HepG2 (cell line): ENCODE measurements around the gene MTHFD1L. TPM values are rescaled to one million over a fixed set of nuclear protein-coding genes. Genes with fewer than 3 reads are reported as not detected.
A peak's percentile ranks its signal among the peaks of the same experiment; 100 is the strongest.

Experiments used
- ATF1 ChIP-seq: IDR thresholded peaks from 2 replicates; pipeline ENCODE4 v1.6.1; 2016; ENCODE audit warnings: mild to moderate bottlenecking, control low read depth
- ATF7 ChIP-seq, 2 experiments: fragments of 450-650 bp in 1 of 2; sonication (generic) in 1 of 2; formaldehyde crosslinking in 1 of 2; IDR thresholded peaks; 2 replicates each; pipeline versions ENCODE4 v1.4.0 to v1.6.1; 2016 to 2020; ENCODE audit warnings: antibody characterized with exemption in 1 of 2, mild to moderate bottlenecking in 1 of 2, missing genetic modification reagents in 1 of 2
- ISL2 ChIP-seq: sonication (generic); formaldehyde crosslinking; IDR thresholded peaks from 2 replicates; pipeline ENCODE4 v1.5.0; 2020; ENCODE audit warnings: missing genetic modification reagents
- NFE2 ChIP-seq: sonication (generic); formaldehyde crosslinking; IDR thresholded peaks from 2 replicates; pipeline ENCODE4 v1.4.0; 2020; ENCODE audit warnings: missing genetic modification reagents
- SIX1 ChIP-seq: sonication (generic); formaldehyde crosslinking; IDR thresholded peaks from 2 replicates; pipeline ENCODE4 v1.4.0; 2020; ENCODE audit warnings: missing genetic modification reagents, borderline replicate concordance
- SNAI1 ChIP-seq: sonication (generic); formaldehyde crosslinking; IDR thresholded peaks from 2 replicates; pipeline ENCODE4 v1.5.0; 2020; ENCODE audit warnings: mild to moderate bottlenecking, missing genetic modification reagents, borderline replicate concordance
- ZNF138 ChIP-seq: sonication (generic); formaldehyde crosslinking; IDR thresholded peaks from 2 replicates; pipeline ENCODE4 v1.5.0; 2020; ENCODE audit warnings: mild to moderate bottlenecking, low read depth, missing genetic modification reagents
- ZNF296 ChIP-seq: sonication (generic); formaldehyde crosslinking; conservative IDR thresholded peaks from 2 replicates; pipeline ENCODE4 v1.5.0; 2020; ENCODE audit warnings: mild to moderate bottlenecking, missing genetic modification reagents
- ZNF326 ChIP-seq: sonication (generic); formaldehyde crosslinking; IDR thresholded peaks from 2 replicates; pipeline ENCODE4 v1.4.0; 2020; ENCODE audit warnings: missing genetic modification reagents, borderline replicate concordance
- ZNF329 ChIP-seq: sonication (generic); formaldehyde crosslinking; IDR thresholded peaks from 2 replicates; pipeline ENCODE4 v1.9.0; 2021; ENCODE audit warnings: low read depth, mild to moderate bottlenecking, missing genetic modification reagents
- ZNF33A ChIP-seq: sonication (generic); formaldehyde crosslinking; IDR thresholded peaks from 2 replicates; pipeline ENCODE4 v1.5.1; 2020; ENCODE audit warnings: missing genetic modification reagents, mild to moderate bottlenecking, moderate library complexity, borderline replicate concordance
- ZNF432 ChIP-seq: sonication (generic); formaldehyde crosslinking; IDR thresholded peaks from 2 replicates; pipeline ENCODE4 v1.5.0; 2020; ENCODE audit warnings: missing genetic modification reagents, mild to moderate bottlenecking, borderline replicate concordance
- ZNF674 ChIP-seq: sonication (generic); formaldehyde crosslinking; IDR thresholded peaks from 2 replicates; pipeline ENCODE4 v1.5.0; 2020; ENCODE audit warnings: low read depth, mild to moderate bottlenecking, missing genetic modification reagents
- polyA plus RNA-seq, 8 experiments: library from polyadenylated mRNA; depleted of rRNA in 3 of 8; stranded (reverse) in 7 of 8; unstranded in 1 of 8; fragments of >200 nt; fragmentation: Illumina TruSeq in 4 of 8; extraction: Trizol in 4 of 8; gene quantifications; 2 replicates each; pipeline versions ENCODE4 v1.2.1 to v1.2.3, GENCODE V29; 2011 to 2016; ENCODE audit warnings: low read depth in 4 of 8, missing spikeins in 1 of 8, mixed read lengths in 1 of 8; ENCODE audit not compliant: insufficient read depth in 1 of 8
- total RNA-seq, 5 experiments: library from RNA; depleted of rRNA; stranded (reverse); fragments of >200 nt; fragmentation: Illumina TruSeq; extraction: Trizol; gene quantifications; 2 replicates each; pipeline ENCODE4 v1.2.3, GENCODE V29; 2016; ENCODE audit warnings: low read depth in 1 of 5
- TF ChIP-seq, protein P1 (sequence below): IDR thresholded peaks from 2 replicates; pipeline ENCODE4 v1.6.1; 2016
- TF ChIP-seq, protein P2 (sequence below): IDR thresholded peaks from 2 replicates; pipeline ENCODE4 v1.6.1; 2012; ENCODE audit warnings: low read depth, low read length, improper control_type of control experiment
- TF ChIP-seq, protein P3 (sequence below): sonication (generic); formaldehyde crosslinking; IDR thresholded peaks from 2 replicates; pipeline ENCODE4 v1.8.0; 2022; ENCODE audit warnings: missing genetic modification reagents, mild to moderate bottlenecking, moderate library complexity, borderline replicate concordance
- TF ChIP-seq, protein P4 (sequence below): sonication (generic); formaldehyde crosslinking; IDR thresholded peaks from 2 replicates; pipeline ENCODE4 v1.8.1; 2023; ENCODE audit warnings: missing genetic modification reagents, inconsistent platforms, borderline replicate concordance
- TF ChIP-seq, protein P5 (sequence below): sonication (generic); formaldehyde crosslinking; IDR thresholded peaks from 2 replicates; pipeline ENCODE4 v1.4.0; 2020; ENCODE audit warnings: mild to moderate bottlenecking, low read depth, missing genetic modification reagents

The MTHFD1L gene
- total and polyA plus RNA-seq, 2 of the 13 experiments (the other 11 are each of a cell fraction or from before 2014, with no cell fraction given) = 24.0 to 39.6 TPM

DNA sequence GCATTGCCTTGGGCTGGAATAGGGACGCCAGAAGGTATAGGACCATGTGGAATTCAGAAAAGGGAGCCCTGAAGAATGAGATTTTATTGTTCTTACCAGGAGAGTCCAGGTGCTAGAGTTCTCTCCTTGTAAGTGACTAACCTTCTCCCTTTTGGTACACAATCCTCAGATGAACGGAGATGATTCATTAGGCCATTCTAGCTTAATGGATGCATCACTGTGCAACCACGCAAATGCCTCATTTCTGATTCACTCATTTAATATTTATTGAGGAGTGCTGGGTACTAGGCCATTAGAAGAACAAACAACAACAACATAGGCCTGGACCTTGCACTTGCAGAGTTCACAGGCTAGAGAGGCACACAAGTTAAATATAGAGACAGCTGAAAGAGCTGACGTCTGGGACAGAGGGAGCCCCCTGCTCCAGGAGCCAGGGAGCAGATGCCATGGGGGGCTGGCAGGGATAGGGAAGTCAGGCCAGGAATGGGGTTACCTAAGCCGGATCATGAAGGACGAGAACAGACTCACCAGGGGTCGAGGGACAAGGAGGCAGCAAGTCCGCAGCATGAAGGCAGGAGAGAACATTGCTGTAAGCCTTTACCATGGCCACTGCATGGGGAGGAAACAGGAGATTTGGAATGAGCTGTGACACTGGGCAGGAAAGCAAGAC is 194.7 kb downstream of the MTHFD1L start (continued):
- TF ChIP-seq SIX1 (CRISPR knock-in tag) = no peak
- no peak for TF ChIP-seq ZNF432
- TF ChIP-seq ZNF674 (CRISPR knock-in tag) = no peak
- TF ChIP-seq ZNF296 (CRISPR knock-in tag) = no peak
- TF ChIP-seq, protein P1, sequence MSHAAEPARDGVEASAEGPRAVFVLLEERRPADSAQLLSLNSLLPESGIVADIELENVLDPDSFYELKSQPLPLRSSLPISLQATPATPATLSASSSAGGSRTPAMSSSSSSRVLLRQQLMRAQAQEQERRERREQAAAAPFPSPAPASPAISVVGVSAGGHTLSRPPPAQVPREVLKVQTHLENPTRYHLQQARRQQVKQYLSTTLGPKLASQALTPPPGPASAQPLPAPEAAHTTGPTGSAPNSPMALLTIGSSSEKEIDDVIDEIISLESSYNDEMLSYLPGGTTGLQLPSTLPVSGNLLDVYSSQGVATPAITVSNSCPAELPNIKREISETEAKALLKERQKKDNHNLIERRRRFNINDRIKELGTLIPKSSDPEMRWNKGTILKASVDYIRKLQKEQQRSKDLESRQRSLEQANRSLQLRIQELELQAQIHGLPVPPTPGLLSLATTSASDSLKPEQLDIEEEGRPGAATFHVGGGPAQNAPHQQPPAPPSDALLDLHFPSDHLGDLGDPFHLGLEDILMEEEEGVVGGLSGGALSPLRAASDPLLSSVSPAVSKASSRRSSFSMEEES (CRISPR knock-in tag) = peak; percentile 27; the same call in 1 of the 2 replicates
- TF ChIP-seq, protein P2, sequence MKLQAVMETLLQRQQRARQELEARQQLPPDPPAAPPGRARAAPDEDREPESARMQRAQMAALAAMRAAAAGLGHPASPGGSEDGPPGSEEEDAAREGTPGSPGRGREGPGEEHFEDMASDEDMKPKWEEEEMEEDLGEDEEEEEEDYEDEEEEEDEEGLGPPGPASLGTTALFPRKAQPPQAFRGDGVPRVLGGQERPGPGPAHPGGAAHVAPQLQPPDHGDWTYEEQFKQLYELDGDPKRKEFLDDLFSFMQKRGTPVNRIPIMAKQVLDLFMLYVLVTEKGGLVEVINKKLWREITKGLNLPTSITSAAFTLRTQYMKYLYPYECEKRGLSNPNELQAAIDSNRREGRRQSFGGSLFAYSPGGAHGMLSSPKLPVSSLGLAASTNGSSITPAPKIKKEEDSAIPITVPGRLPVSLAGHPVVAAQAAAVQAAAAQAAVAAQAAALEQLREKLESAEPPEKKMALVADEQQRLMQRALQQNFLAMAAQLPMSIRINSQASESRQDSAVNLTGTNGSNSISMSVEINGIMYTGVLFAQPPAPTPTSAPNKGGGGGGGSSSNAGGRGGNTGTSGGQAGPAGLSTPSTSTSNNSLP = peak; percentile 98
- 0 out of 2 replicates have a peak, but pooled peaks have one; percentile 46 for TF ChIP-seq ISL2
- peak; percentile 68; the same call in 1 of the 2 replicates for TF ChIP-seq ZNF33A
- TF ChIP-seq ZNF326 (CRISPR knock-in tag) = no peak
- no peak for TF ChIP-seq SNAI1 (CRISPR knock-in tag)
- 0 out of 2 replicates have a peak, but pooled peaks have one; percentile 26 for TF ChIP-seq ATF1 (CRISPR knock-in tag)
- TF ChIP-seq, protein P3, sequence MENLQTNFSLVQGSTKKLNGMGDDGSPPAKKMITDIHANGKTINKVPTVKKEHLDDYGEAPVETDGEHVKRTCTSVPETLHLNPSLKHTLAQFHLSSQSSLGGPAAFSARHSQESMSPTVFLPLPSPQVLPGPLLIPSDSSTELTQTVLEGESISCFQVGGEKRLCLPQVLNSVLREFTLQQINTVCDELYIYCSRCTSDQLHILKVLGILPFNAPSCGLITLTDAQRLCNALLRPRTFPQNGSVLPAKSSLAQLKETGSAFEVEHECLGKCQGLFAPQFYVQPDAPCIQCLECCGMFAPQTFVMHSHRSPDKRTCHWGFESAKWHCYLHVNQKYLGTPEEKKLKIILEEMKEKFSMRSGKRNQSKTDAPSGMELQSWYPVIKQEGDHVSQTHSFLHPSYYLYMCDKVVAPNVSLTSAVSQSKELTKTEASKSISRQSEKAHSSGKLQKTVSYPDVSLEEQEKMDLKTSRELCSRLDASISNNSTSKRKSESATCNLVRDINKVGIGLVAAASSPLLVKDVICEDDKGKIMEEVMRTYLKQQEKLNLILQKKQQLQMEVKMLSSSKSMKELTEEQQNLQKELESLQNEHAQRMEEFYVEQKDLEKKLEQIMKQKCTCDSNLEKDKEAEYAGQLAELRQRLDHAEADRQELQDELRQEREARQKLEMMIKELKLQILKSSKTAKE (CRISPR knock-in tag) = no peak; the same call in 1 of the 2 replicates
- TF ChIP-seq NFE2 (CRISPR knock-in tag) = no peak
- TF ChIP-seq, protein P4, sequence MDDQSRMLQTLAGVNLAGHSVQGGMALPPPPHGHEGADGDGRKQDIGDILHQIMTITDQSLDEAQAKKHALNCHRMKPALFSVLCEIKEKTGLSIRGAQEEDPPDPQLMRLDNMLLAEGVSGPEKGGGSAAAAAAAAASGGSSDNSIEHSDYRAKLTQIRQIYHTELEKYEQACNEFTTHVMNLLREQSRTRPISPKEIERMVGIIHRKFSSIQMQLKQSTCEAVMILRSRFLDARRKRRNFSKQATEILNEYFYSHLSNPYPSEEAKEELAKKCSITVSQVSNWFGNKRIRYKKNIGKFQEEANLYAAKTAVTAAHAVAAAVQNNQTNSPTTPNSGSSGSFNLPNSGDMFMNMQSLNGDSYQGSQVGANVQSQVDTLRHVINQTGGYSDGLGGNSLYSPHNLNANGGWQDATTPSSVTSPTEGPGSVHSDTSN (CRISPR knock-in tag) = no peak
- TF ChIP-seq, protein P5, sequence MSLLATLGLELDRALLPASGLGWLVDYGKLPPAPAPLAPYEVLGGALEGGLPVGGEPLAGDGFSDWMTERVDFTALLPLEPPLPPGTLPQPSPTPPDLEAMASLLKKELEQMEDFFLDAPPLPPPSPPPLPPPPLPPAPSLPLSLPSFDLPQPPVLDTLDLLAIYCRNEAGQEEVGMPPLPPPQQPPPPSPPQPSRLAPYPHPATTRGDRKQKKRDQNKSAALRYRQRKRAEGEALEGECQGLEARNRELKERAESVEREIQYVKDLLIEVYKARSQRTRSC (CRISPR knock-in tag) = no peak
- no peak for TF ChIP-seq ZNF329
- peak; percentile 7; the same call in 1 of the 2 replicates for TF ChIP-seq ATF7 (IDR thresholded peaks at IDR 0.05)
- no peak for TF ChIP-seq ATF7 (CRISPR knock-in tag; IDR thresholded peaks at IDR 0.05)
- TF ChIP-seq ZNF138 (CRISPR knock-in tag) = no peak
